OCI-LY1 (cell line): Measurements from ENCODE around the gene ZMYND15.
"Not testable (repeated sequence)": the region's sequence is repeated elsewhere in the genome, so short reads cannot be mapped to it uniquely, and the experiment has no call there.

Experiments used
- H2AFZ ChIP-seq: fragments of 200-600 bp; sonication (generic), shearing (Covaris generic); 2 replicates; pipeline ENCODE4 v1.6.0; 2014; ENCODE audit warnings: antibody characterized with exemption, mild to moderate bottlenecking, low read length
- H3F3A ChIP-seq: fragments of 200-600 bp; sonication (generic), shearing (Covaris generic); 2 replicates; pipeline ENCODE4 v1.6.0; 2014; ENCODE audit warnings: mild to moderate bottlenecking, antibody characterized with exemption, low read length, moderate library complexity; ENCODE audit not compliant: insufficient read depth
- H3K27ac ChIP-seq: fragments of 200-600 bp; sonication (generic); 2 replicates; pipeline ENCODE4 v1.5.1; 2014; ENCODE audit warnings: low read length, mixed run types, mild to moderate bottlenecking, low read depth; ENCODE audit not compliant: poor library complexity, severe bottlenecking
- H3K27me3 ChIP-seq: fragments of 200-600 bp; sonication (generic); 2 replicates; pipeline ENCODE4 v1.6.0; 2014; ENCODE audit warnings: antibody characterized with exemption, mild to moderate bottlenecking, low read length, moderate library complexity; ENCODE audit not compliant: insufficient read depth
- H3K36me3 ChIP-seq: fragments of 200-600 bp; sonication (generic); 2 replicates; pipeline ENCODE4 v1.6.1; 2014; ENCODE audit warnings: mild to moderate bottlenecking, antibody characterized with exemption, low read length, moderate library complexity, mixed read lengths; ENCODE audit not compliant: insufficient read depth
- H3K4me1 ChIP-seq: fragments of 200-600 bp; sonication (generic); 2 replicates; pipeline ENCODE4 v1.5.1; 2014; ENCODE audit warnings: mild to moderate bottlenecking, low read length, moderate library complexity; ENCODE audit not compliant: insufficient read depth, severe bottlenecking
- H3K4me2 ChIP-seq: fragments of 200-600 bp; sonication (generic), shearing (Covaris generic); 2 replicates; pipeline ENCODE4 v1.6.1; 2014; ENCODE audit warnings: low read length
- H3K4me3 ChIP-seq: fragments of 200-600 bp; sonication (generic); 2 replicates; pipeline ENCODE4 v1.5.1; 2014; ENCODE audit warnings: low read length, low read depth, mild to moderate bottlenecking, mixed read lengths; ENCODE audit not compliant: poor library complexity, severe bottlenecking
- H3K79me2 ChIP-seq: fragments of 200-600 bp; shearing (Covaris generic); 2 replicates; pipeline ENCODE4 v1.6.1; 2016; ENCODE audit warnings: mixed run types, low read length, mixed read lengths; ENCODE audit not compliant: insufficient read depth
- H3K9ac ChIP-seq: fragments of 200-600 bp; sonication (generic), shearing (Covaris generic); 2 replicates; pipeline ENCODE4 v1.6.1; 2014; ENCODE audit warnings: mild to moderate bottlenecking, low read length, mixed read lengths
- H3K9me2 ChIP-seq: fragments of 200-600 bp; sonication (generic), shearing (Covaris generic); 2 replicates; pipeline ENCODE4 v1.6.1; 2014; ENCODE audit warnings: low read depth, mild to moderate bottlenecking, low read length, mixed read lengths
- H3K9me3 ChIP-seq: fragments of 200-600 bp; shearing (Covaris generic); 2 replicates; pipeline ENCODE4 v1.6.1; 2014; ENCODE audit warnings: low read length, mixed read lengths
- H4K20me1 ChIP-seq: fragments of 200-600 bp; sonication (generic), shearing (Covaris generic); 2 replicates; pipeline ENCODE4 v1.6.0; 2016; ENCODE audit warnings: mild to moderate bottlenecking, low read length; ENCODE audit not compliant: insufficient read depth
- CTCF ChIP-seq: fragments of 200-600 bp; sonication (generic), shearing (Covaris generic); IDR thresholded peaks from 2 replicates; pipeline ENCODE4 v1.5.1; 2017; ENCODE audit warnings: mild to moderate bottlenecking, antibody characterized with exemption, low read length, moderate library complexity, mixed read lengths
- EZH2 ChIP-seq: fragments of 200-600 bp; sonication (generic), shearing (Covaris generic); IDR thresholded peaks from 2 replicates; pipeline ENCODE4 v1.8.0; 2017; ENCODE audit warnings: borderline replicate concordance, mixed run types, mild to moderate bottlenecking, antibody characterized with exemption, low read length, moderate library complexity, mixed read lengths

ZMYND15 gene

GRCh38 chr17:4691686-4692085 is 47.9 kb upstream of the ZMYND15 start:
- Histone ChIP-seq H3F3A (no peaks in the 10 kb centered on the region), H3K79me2 (peaks cover 48% of the 10 kb centered on the region), H3K4me3 (no peak overlapping the region), H3K36me3 (peaks cover 62% of the 10 kb centered on the region), H3K9ac (no peak overlapping the region), H3K4me1 (peaks cover 8% of the 10 kb centered on the region), H2AFZ (no peak overlapping the region), H4K20me1 (no peaks in the 10 kb centered on the region), H3K4me2 (no peak overlapping the region), H3K9me3 (no peaks in the 10 kb centered on the region), H3K9me2 (no peaks in the 10 kb centered on the region), H3K27me3 (no peaks in the 10 kb centered on the region), H3K27ac (no peak overlapping the region)
- TF ChIP-seq EZH2 (no peak), CTCF (no peak)

- H3K36me3 ChIP-seq: peaks cover 56% of the 10 kb centered on the region
- no peak overlapping the region for H2AFZ ChIP-seq
- H3K27me3 ChIP-seq: no peaks in the 10 kb centered on the region
- no peak overlapping the region for H3K27ac ChIP-seq
- no peaks in the 10 kb centered on the region for H3K9me2 ChIP-seq
- H3F3A ChIP-seq: no peaks in the 10 kb centered on the region
- H4K20me1 ChIP-seq: no peaks in the 10 kb centered on the region
- H3K4me2 ChIP-seq: no peak overlapping the region
- TF ChIP-seq CTCF (no peak), EZH2 (no peak)
- H3K79me2 ChIP-seq: peaks cover 41% of the 10 kb centered on the region
- H3K4me1 ChIP-seq: peaks cover 18% of the 10 kb centered on the region
- no peak overlapping the region for H3K4me3 ChIP-seq
- no peaks in the 10 kb centered on the region for H3K9me3 ChIP-seq
- no peak overlapping the region for H3K9ac ChIP-seq
These were observed 46.2 kb upstream of the ZMYND15 start for GRCh38 chr17:4693416-4693815.

- H2AFZ ChIP-seq: no peak overlapping the region
- peaks cover 32% of the 10 kb centered on the region for H3K36me3 ChIP-seq
- no peaks in the 10 kb centered on the region for H3F3A ChIP-seq
- H3K27ac ChIP-seq: peak overlapping the region; percentile 41
- no peaks in the 10 kb centered on the region for H4K20me1 ChIP-seq
- H3K9ac ChIP-seq: no peak overlapping the region; the same call in 1 of the 2 replicates
- no peaks in the 10 kb centered on the region for H3K27me3 ChIP-seq
- H3K79me2 ChIP-seq: peaks cover 50% of the 10 kb centered on the region
- peak overlapping the region; percentile 47 for H3K4me2 ChIP-seq
- H3K9me2 ChIP-seq: no peaks in the 10 kb centered on the region
- TF ChIP-seq EZH2 (no peak), CTCF (no peak)
- peak overlapping the region; percentile 15 for H3K4me3 ChIP-seq
- H3K9me3 ChIP-seq: no peaks in the 10 kb centered on the region
- peaks cover 22% of the 10 kb centered on the region for H3K4me1 ChIP-seq
These were observed 43.2 kb upstream of the ZMYND15 start for GRCh38 chr17:4696437-4696805.

- H3K4me2 ChIP-seq, H4K20me1 ChIP-seq, H3K4me3 ChIP-seq, H3K27me3 ChIP-seq, H3K27ac ChIP-seq, H3F3A ChIP-seq, H2AFZ ChIP-seq, H3K9me2 ChIP-seq, H3K9ac ChIP-seq, H3K9me3 ChIP-seq: not testable (repeated sequence)
- peaks cover 53% of the 10 kb centered on the region for H3K79me2 ChIP-seq
- H3K4me1 ChIP-seq: peaks cover 42% of the 10 kb centered on the region
- peaks cover 20% of the 10 kb centered on the region for H3K36me3 ChIP-seq
These were observed 40.1 kb upstream of the ZMYND15 start for GRCh38 chr17:4699401-4700056.
